Fibroblast of lung (primary cell): Measurements from ENCODE around the gene SLC6A13. TPM values are rescaled to one million over a fixed set of nuclear protein-coding genes. Genes with fewer than 3 reads are reported as not detected.

Source experiments
- DNase-seq, 2 donors: peaks; one replicate each; pipeline versions ENCODE4 v3.0.0 to v3.0.0-alpha.2; 2010; ENCODE audit warnings: low read depth in 2 of 2
- H2AFZ ChIP-seq: 2 replicates; pipeline ENCODE4 v1.5.1; 2012; ENCODE audit warnings: low read length, control low read depth, inconsistent platforms
- H3K27ac ChIP-seq: 2 replicates; pipeline ENCODE4 v1.5.1; 2011; ENCODE audit warnings: low read length, control low read depth; ENCODE audit not compliant: insufficient read depth
- H3K27me3 ChIP-seq: 2 replicates; pipeline ENCODE4 v1.5.1; 2011; ENCODE audit warnings: mild to moderate bottlenecking, low read length; ENCODE audit not compliant: control insufficient read depth, insufficient read depth
- H3K36me3 ChIP-seq: 2 replicates; pipeline ENCODE4 v1.5.1; 2011; ENCODE audit warnings: low read length; ENCODE audit not compliant: control insufficient read depth, insufficient read depth
- H3K4me1 ChIP-seq: 2 replicates; pipeline ENCODE4 v1.5.1; 2011; ENCODE audit warnings: low read length; ENCODE audit not compliant: control insufficient read depth, insufficient read depth; ENCODE audit errors: extremely low read depth
- H3K4me2 ChIP-seq: 2 replicates; pipeline ENCODE4 v1.5.1; 2011; ENCODE audit warnings: low read length, control low read depth; ENCODE audit not compliant: insufficient read depth; ENCODE audit errors: extremely low read depth
- H3K4me3 ChIP-seq, 4 experiments: fragments of 200-600 bp in 1 of 4; sonication (generic) in 1 of 4; replicated peaks in 1 of 4; 2 replicates each; pipeline ENCODE4 v1.5.1; 2011 to 2016; ENCODE audit warnings: low read length in 4 of 4, low read depth in 3 of 4, mild to moderate bottlenecking in 3 of 4, control low read depth in 2 of 4, inconsistent platforms in 1 of 4, mixed read lengths in 1 of 4; ENCODE audit not compliant: insufficient read depth in 1 of 4; ENCODE audit errors: control extremely low read depth in 1 of 4
- H3K79me2 ChIP-seq: 2 replicates; pipeline ENCODE4 v1.5.1; 2012; ENCODE audit warnings: mild to moderate bottlenecking, low read length, inconsistent platforms; ENCODE audit not compliant: control insufficient read depth, insufficient read depth
- H3K9ac ChIP-seq: 2 replicates; pipeline ENCODE4 v1.5.1; 2011; ENCODE audit warnings: mild to moderate bottlenecking, low read length, control low read depth; ENCODE audit not compliant: insufficient read depth
- H3K9me3 ChIP-seq: 2 replicates; pipeline ENCODE4 v1.5.1; 2012; ENCODE audit warnings: low read depth, low read length; ENCODE audit not compliant: control insufficient read depth, insufficient read depth
- H4K20me1 ChIP-seq: 2 replicates; pipeline ENCODE4 v1.5.1; 2011; ENCODE audit warnings: low read length; ENCODE audit not compliant: control insufficient read depth, insufficient read depth; ENCODE audit errors: extremely low read depth
- EZH2 ChIP-seq: IDR thresholded peaks from 2 replicates; pipeline ENCODE4 v1.5.1; 2012; ENCODE audit warnings: low read length, control low read depth, mild to moderate bottlenecking; ENCODE audit errors: missing control alignments
- polyA plus RNA-seq, 2 donors: library from polyadenylated mRNA; depleted of rRNA in 1 of 2; stranded (reverse) in 1 of 2; unstranded in 1 of 2; fragments of >200 nt; gene quantifications; 2 replicates each; pipeline ENCODE4 v1.2.1, GENCODE V29; 2011 to 2012; ENCODE audit warnings: missing spikeins in 1 of 2
- total RNA-seq: library from RNA; depleted of rRNA; stranded (reverse); fragments of >200 nt; gene quantifications from 2 replicates; pipeline ENCODE4 v1.2.1, GENCODE V29; 2014
- TF ChIP-seq, protein P1 (sequence below), 2 donors: IDR thresholded peaks in 1 of 2; conservative IDR thresholded peaks in 1 of 2; 1 replicate in 1 of 2; 2 replicates in 1 of 2; pipeline ENCODE4 v1.5.1; 2011 to 2012; ENCODE audit warnings: low read length in 2 of 2, control low read depth in 1 of 2, inconsistent platforms in 1 of 2, low read depth in 1 of 2, mild to moderate bottlenecking in 1 of 2

The SLC6A13 gene
- total and polyA plus RNA-seq, 2 donors (not counting 1 experiment from before 2014, with no cell fraction given): not detected

DNA sequence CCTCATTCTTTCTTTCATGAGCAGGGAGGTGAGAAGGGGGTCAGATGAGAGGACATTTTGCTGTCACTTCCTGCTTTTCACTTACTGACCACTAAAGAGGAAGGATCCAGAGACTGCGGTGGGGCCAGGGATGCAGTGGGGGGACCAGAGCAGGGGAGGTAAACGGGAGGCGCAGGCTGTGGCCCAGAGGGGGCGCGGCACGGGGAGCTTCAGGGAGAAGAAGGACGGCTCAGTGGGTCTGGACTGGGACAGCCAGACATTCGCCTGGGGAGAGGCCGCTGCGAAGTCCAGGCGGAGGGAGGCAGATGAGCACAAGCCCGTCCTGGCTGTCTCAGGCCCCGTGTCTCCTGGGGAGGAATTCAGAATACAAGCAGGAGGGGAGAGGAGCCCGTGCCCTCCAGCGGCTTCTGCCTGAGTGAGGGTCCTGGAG lies 89.9 kb downstream of the SLC6A13 start:
- H3K27me3 ChIP-seq: peaks cover 5% of the 10 kb centered on the region
- H4K20me1 ChIP-seq: no peaks in the 10 kb centered on the region

DNA sequence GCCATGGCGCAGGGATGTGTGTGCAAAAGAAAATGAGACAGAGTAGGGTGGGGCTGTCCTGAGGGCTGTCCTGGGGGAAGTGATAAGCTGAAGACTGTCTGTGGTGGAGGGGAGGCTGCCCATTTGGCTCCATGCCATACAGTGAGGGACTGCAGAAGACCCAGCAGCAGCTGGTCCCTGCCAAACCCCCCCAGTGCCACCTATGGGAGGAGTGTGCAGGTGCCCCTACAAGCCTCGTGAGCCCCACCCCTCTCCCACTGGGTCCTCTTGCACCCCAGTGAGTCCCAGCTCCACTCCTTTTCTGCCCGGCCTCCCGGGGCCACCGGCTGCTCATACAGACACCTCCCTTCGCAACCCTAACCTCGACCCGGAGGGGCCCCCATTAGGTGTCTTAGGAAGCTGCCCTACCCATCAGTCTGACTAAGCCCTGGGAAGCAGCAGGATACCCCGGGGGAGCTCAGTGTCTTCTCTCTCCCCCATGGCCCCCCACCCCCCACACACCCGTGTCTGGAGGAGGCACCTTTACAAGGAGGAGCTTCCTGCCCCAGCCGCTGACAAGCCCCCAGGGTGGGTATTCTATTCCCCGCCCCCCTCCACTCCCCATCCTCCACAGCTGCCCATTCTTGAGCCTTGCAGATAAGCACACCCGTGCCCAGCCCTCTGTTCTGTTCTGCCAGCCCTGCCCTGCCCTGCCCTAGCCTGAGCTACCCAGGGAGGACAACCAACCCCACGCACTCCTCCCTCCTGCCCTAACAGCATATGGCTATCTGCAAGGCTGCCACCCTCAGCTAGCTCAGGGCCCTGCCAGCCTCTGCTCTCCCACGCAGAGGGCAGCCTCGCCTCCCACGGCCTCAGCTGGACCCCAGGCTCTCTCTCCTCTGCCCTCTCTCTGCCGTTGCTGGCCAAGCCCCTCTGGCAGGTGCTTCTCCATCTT lies 90.6 kb downstream of the SLC6A13 start:
- TF ChIP-seq, protein P1, sequence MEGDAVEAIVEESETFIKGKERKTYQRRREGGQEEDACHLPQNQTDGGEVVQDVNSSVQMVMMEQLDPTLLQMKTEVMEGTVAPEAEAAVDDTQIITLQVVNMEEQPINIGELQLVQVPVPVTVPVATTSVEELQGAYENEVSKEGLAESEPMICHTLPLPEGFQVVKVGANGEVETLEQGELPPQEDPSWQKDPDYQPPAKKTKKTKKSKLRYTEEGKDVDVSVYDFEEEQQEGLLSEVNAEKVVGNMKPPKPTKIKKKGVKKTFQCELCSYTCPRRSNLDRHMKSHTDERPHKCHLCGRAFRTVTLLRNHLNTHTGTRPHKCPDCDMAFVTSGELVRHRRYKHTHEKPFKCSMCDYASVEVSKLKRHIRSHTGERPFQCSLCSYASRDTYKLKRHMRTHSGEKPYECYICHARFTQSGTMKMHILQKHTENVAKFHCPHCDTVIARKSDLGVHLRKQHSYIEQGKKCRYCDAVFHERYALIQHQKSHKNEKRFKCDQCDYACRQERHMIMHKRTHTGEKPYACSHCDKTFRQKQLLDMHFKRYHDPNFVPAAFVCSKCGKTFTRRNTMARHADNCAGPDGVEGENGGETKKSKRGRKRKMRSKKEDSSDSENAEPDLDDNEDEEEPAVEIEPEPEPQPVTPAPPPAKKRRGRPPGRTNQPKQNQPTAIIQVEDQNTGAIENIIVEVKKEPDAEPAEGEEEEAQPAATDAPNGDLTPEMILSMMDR (conservative IDR thresholded peaks at IDR 0.05 in 1 of 2, IDR thresholded peaks at IDR 0.05 in 1 of 2; ENCODE audit: low read depth in 1 of 2, low read length in 2 of 2): no peak
- no peak for TF ChIP-seq EZH2

More for the DNA sequence above, 89.9 kb downstream of the SLC6A13 start:
- Histone ChIP-seq H2AFZ (no peak overlapping the region), H3K27ac (no peak overlapping the region), H3K4me2 (no peak overlapping the region), H3K4me1 (peaks cover 12% of the 10 kb centered on the region), H3K36me3 (no peaks in the 10 kb centered on the region), H3K4me3 (no peak overlapping the region), H3K9ac (no peak overlapping the region), H3K79me2 (no peaks in the 10 kb centered on the region), H3K9me3 (no peaks in the 10 kb centered on the region)
- DNase-seq: no peak
- TF ChIP-seq, protein P1 (conservative IDR thresholded peaks at IDR 0.05 in 1 of 2, IDR thresholded peaks at IDR 0.05 in 1 of 2; ENCODE audit: low read depth in 1 of 2, low read length in 2 of 2): no peak
- no peak for TF ChIP-seq EZH2

DNA sequence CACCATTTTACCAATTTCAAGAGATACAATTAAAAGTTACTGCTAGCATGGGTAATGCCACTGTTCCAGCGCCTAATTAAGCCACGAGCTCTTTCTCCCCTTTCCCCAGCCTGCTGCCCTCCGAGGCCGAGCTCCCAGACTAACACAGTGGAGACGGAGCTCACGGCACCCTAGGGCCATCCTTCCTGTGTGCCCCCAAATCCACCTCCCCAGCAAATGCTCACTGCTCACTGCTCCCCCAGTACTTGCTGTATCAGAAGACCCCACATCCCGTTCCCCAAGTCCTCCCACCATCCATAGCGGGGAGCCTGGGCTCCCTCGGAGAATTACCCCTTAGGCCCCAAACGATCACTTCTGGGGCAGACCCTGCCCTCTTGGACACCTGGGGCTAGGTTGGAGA lies 91.4 kb downstream of the SLC6A13 start:
- Histone ChIP-seq H4K20me1 (no peaks in the 10 kb centered on the region), H3K36me3 (no peaks in the 10 kb centered on the region), H3K9me3 (no peaks in the 10 kb centered on the region), H2AFZ (no peak overlapping the region), H3K9ac (no peak overlapping the region), H3K4me2 (no peak overlapping the region), H3K4me3 (no peak overlapping the region), H3K27ac (no peak overlapping the region), H3K79me2 (no peaks in the 10 kb centered on the region), H3K27me3 (peaks cover 9% of the 10 kb centered on the region), H3K4me1 (peaks cover 3% of the 10 kb centered on the region)
- no peak for DNase-seq
- TF ChIP-seq EZH2: peak; percentile 2
- TF ChIP-seq, protein P1 (conservative IDR thresholded peaks at IDR 0.05 in 1 of 2, IDR thresholded peaks at IDR 0.05 in 1 of 2; ENCODE audit: low read depth in 1 of 2, low read length in 2 of 2): no peak

More for the DNA sequence above, 90.6 kb downstream of the SLC6A13 start:
- H3K4me1 ChIP-seq: peaks cover 8% of the 10 kb centered on the region
- no peak overlapping the region for H3K4me3 ChIP-seq
- no peaks in the 10 kb centered on the region for H3K36me3 ChIP-seq
- H3K27me3 ChIP-seq: peaks cover 9% of the 10 kb centered on the region
- no peak overlapping the region for H3K9ac ChIP-seq
- no peaks in the 10 kb centered on the region for H3K9me3 ChIP-seq
- H3K27ac ChIP-seq: no peak overlapping the region
- no peak for DNase-seq
- no peak overlapping the region for H2AFZ ChIP-seq
- no peaks in the 10 kb centered on the region for H4K20me1 ChIP-seq
- no peaks in the 10 kb centered on the region for H3K79me2 ChIP-seq
- no peak overlapping the region for H3K4me2 ChIP-seq

Other genes starting within 250 kb of the SLC6A13 start
- 0.77 and 1.3 TPM in 2 replicates for gene IQSEC3, start 196.1 kb downstream of the SLC6A13 start, total RNA-seq
- gene IQSEC3, start 196.1 kb downstream of the SLC6A13 start, polyA plus RNA-seq: 0.14 TPM in 2 replicates
- gene SLC6A12, start 48.7 kb downstream of the SLC6A13 start, total RNA-seq: under 0.01 TPM in 1 of 2 replicates, not detected in the other
- gene SLC6A12, start 48.7 kb downstream of the SLC6A13 start, polyA plus RNA-seq: not detected in 2 replicates
- gene KDM5A, start 126.5 kb upstream of the SLC6A13 start, total RNA-seq: 48.0 and 54.5 TPM in 2 replicates
- 19.8 and 24.4 TPM in 2 replicates for gene KDM5A, start 126.5 kb upstream of the SLC6A13 start, polyA plus RNA-seq
- gene CCDC77, start 138.8 kb upstream of the SLC6A13 start, total RNA-seq: 4.4 and 6.8 TPM in 2 replicates
- 8.8 and 8.9 TPM in 2 replicates for gene CCDC77, start 138.8 kb upstream of the SLC6A13 start, polyA plus RNA-seq
- not detected in 2 replicates for gene B4GALNT3, start 197.1 kb upstream of the SLC6A13 start, total RNA-seq
- 0.05 TPM in 1 of 2 replicates, not detected in the other for gene B4GALNT3, start 197.1 kb upstream of the SLC6A13 start, polyA plus RNA-seq